HG03558 (cell line): ENCODE results near the gene ANAPC13.

Source experiments
- ATAC-seq: cut with Tn5 transposase; IDR thresholded peaks from one replicate; pipeline ENCODE4 v1.9.1; 2021; ENCODE audit warnings: moderate number of reproducible peaks; ENCODE audit not compliant: unreplicated experiment; ENCODE audit errors: extremely low read depth

ANAPC13 gene

GRCh38 chr3:134485718-134486576, at the start of gene ANAPC13, which contains the start of gene CEP63:
TSS of gene ANAPC13 (minus strand) at chr3:134485985. CDS start at chr3:134482904, 3,081 bp downstream.
TSS of gene CEP63 (plus strand) at chr3:134486057. CDS start at chr3:134495321, 9,264 bp downstream.
- peak; percentile 65 for ATAC-seq

DNA sequence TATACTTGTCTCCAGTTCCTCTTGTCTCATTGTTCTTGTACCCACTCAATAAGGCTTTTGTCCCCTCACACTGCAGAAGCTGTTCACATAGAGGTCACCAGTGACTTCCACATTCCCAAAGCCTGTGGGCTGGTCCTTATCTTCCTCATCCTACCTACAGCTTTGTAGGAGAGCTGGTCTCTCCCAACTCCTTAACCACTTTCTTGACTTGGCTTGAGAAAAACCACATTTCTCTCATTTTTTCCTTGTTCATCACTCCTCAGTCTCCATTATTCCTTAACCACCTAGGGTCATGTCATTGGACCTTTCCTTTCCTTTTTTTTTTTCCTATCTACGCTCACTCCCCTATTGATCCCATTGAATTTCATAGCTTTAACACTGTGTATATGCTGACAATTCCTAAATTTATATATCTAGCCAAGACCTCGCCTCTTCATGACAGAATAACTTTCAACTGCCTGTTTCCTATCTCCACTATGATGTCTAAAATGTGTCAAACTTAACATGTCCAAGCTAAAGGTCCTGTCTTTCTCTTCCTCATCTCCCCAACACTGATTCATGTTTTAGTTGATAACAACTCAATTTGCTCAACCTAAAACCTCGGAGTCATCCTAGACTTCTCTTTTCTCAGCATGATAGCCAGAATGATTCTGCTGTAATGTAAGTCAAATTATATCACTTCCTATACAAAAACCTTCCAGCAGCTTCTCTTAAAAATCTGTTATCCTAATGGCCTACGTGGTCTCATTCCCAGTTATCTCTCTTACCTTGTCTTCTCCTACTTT, 49.6 kb upstream of the ANAPC13 start:
- no peak for ATAC-seq

DNA sequence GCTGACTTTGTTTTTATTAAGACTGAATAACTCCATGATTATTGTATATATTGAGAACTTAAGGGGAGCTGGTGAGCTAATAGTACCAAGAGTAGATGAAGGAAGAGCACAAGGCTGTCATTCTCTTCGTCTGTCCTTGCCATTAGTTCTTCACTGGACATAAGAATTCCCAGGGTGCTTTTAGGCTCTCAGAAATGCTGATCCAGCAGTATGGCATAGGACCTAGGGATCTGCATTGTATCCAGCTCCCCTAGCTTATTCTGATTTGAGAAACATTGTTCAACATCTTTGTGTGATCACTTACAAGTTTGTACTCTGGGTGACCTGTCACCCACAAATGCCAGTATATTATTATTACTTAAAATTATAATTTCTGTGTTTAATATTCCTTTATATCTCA, 47.7 kb upstream of the ANAPC13 start:
- no peak for ATAC-seq

DNA sequence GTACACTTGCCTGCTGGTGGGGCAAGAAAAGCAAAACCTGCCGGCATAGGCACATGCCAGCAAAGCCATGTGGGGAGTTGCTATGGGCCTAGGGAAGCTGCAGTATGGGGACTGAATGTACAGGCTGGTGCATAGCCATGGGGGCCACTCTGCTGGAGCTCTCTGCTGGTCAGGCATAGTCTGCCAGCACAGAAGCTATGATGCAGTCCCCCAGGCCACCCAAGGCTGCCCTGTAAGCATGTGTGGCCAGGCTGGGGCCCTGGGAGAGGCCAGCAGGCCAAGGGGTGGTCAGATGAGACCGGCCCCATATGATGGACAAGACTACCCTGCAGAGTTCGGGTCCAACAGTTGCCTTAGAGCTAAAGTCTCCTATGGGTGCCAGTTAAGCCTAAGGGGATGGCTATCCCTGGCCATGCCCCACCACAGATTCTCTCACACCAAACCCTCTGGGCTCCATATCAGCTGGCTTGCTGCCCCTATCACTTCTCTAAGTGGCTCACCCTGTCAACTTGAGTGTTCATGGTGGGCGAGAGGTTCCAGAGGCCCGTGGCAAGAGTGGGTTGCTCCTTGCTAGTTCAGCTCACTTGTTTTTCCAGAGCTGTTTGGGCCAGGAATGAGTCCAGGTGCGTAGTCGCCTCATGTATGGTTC, 41.9 kb upstream of the ANAPC13 start:
- ATAC-seq = no peak

- ATAC-seq = no peak
These were observed 41.3 kb upstream of the ANAPC13 start for GRCh38 chr3:134527037-134527436.

- ATAC-seq = no peak
These were observed 40.5 kb upstream of the ANAPC13 start for GRCh38 chr3:134526319-134526718.

GRCh38 chr3:134525293-134525692, 39.5 kb upstream of the ANAPC13 start:
- ATAC-seq = no peak

DNA sequence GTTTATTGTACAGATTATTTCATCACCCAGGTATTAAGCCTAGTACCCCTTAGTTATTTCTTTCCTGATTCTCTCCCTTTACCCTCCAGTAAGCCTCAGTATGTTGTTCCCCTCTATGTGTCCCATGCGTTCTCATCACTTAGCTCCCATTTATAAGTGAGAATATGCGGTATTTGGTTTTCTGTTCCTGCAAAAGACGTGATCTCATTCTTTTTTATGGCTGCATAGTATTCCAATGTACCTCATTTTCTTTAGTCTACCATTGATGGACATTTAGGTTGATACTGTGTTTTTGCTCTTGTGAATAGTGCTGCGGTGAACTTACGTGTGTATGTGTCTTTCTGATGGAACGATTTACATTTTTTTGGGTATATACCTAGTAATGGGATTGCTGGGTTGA, 36.8 kb upstream of the ANAPC13 start:
- ATAC-seq = no peak

GRCh38 chr3:134517791-134518190, 32.0 kb upstream of the ANAPC13 start:
- no peak for ATAC-seq

- no peak for ATAC-seq
These were observed 31.1 kb upstream of the ANAPC13 start for GRCh38 chr3:134516905-134517304.

GRCh38 chr3:134511500-134511899, 25.7 kb upstream of the ANAPC13 start:
- ATAC-seq = no peak

GRCh38 chr3:134505485-134505884, 19.7 kb upstream of the ANAPC13 start:
- ATAC-seq = no peak

DNA sequence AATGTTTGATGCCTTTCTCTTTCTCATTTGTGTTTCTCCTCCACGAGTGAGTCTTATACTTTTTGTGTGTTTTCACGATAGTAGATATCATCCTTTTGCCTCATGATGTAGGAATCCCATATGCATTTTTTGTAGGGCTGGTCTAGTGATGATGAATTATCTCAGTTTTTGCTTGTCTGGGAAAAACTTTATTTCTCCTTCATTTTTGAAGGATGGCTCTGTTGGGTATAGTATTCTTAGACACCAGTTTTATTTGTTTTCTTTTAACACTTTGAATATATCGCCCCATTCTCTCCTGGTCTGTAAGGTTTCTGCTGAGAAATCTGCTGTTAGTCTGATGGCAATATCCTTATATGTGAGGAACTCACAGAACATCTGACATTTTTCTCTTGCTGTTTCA, 18.3 kb upstream of the ANAPC13 start:
- no peak for ATAC-seq

- ATAC-seq = no peak
These were observed 17.5 kb upstream of the ANAPC13 start for GRCh38 chr3:134503266-134503665.

- ATAC-seq = no peak
These were observed 10.8 kb upstream of the ANAPC13 start for GRCh38 chr3:134496471-134497071.

GRCh38 chr3:134495980-134496379, 10.2 kb upstream of the ANAPC13 start:
- no peak for ATAC-seq

- no peak for ATAC-seq
These were observed 8.7 kb upstream of the ANAPC13 start for GRCh38 chr3:134494495-134494894.

DNA sequence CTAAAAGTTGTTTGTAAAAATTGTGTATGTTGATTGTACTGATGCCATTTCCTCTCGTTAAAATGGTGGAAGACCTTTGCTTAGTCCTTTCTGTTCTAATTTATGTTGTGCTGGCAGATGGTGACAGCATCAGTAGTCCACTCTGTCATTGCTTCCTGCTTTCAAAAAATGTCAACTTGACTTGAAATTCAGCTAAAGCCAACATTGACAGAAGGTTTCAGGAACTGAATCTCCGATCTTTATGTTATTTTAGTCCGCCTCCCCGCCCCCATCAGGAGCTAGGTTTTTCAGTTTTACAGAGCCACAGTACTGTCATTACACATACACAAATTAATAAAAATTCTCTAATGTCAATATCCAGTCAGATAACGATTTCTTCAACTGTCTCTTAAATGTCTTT, 1.6 kb upstream of the ANAPC13 start:
- no peak for ATAC-seq

GRCh38 chr3:134486577-134487041, 824 bp upstream of the ANAPC13 start:
- ATAC-seq = no peak

DNA sequence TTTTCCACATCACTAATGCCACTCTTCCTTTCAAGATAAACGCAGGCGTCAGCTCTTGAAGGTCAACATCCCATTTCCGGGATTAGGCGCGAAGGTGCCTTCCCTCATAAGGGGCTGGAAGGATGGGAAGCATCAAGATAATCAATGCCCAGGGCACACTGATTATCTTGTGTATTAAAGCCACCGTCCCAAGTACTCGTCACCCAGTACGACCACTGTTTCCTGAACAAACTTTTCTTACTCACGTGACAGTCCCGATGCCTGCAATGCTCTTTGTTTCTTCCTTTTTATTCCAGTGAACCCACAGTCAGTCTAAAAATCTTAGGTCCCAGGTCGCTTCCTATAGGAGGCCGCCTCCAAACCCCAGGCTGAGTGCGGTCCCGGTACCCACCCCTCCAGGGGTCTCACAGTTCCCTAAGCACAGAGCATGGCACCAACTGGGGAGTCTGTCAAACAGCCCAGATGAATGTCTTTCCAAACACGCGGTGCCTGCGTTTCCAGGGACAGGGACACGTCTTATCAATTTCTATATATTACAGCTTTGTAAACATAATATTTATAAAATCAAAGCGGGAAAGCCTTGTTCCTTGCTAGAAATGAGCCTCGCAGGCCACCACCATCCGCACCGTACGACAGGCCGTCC, 589 bp downstream of the ANAPC13 start:
- ATAC-seq = no peak
